Fibroblast of mammary gland (primary cell): Measurements from ENCODE around the gene FAM131B.

Source experiments
- DNase-seq: peaks from one replicate; pipeline ENCODE4 v3.0.0-alpha.2; 2010; ENCODE audit warnings: low read depth
- H3K4me3 ChIP-seq: 2 replicates; pipeline ENCODE4 v1.5.1; 2011; ENCODE audit warnings: low read depth, mild to moderate bottlenecking, low read length, moderate library complexity; ENCODE audit not compliant: control insufficient read depth
- CTCF ChIP-seq: conservative IDR thresholded peaks from 2 replicates; pipeline ENCODE4 v1.5.1; 2011; ENCODE audit warnings: low read depth, low read length, inconsistent platforms; ENCODE audit not compliant: control insufficient read depth, insufficient read depth

FAM131B gene

GRCh38 chr7:143354965-143355364 lies 7.5 kb downstream of the FAM131B start:
- no peak overlapping the region for H3K4me3 ChIP-seq
- TF ChIP-seq CTCF, result no peak
- DNase-seq, result no peak

DNA sequence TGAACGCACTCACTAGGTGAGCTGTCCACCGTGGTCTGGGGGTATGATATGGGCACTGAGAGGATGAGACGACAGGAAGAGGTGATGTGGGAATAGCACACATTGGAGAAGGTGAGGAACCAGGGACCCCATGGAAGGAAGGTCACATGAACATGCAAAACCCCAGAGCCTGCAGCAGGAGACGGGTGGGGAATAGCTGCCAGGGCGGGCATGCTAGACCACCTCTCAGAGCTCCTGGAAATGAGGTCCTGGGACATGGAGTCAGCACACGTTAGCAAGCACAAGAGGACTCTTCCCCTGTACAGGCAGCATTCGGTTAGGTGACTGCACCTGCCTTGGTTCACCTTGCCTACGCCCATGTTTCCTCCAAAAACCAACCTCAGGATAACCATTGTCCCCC lies 8.1 kb downstream of the FAM131B start:
- H3K4me3 ChIP-seq, result no peak overlapping the region
- no peak for DNase-seq
- TF ChIP-seq CTCF, result no peak

DNA sequence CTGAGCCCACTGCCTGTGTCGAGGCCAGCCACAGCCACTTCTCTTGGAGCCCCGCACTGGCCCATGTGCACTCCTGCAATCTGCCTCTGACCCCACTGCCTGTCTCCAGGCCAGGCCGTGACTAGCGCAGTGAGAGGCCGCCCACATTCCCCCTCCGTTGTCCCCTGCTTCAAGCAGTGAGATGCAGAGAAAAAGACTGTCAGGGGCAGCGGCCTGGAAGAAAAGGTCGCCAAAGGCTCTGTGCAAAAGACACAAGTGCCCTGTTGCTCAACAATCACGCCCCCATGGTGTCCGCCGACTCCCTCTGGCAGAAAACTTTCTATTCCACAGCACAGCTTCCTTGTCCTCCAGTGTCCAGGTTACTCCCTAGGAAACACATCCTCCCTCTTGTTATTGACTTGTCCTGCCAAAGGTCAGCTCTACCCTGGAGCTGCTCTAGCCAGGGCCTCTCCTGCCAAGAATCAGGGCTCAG lies 9.9 kb downstream of the FAM131B start:
- H3K4me3 ChIP-seq, result no peak overlapping the region
- no peak for DNase-seq
- no peak for TF ChIP-seq CTCF

DNA sequence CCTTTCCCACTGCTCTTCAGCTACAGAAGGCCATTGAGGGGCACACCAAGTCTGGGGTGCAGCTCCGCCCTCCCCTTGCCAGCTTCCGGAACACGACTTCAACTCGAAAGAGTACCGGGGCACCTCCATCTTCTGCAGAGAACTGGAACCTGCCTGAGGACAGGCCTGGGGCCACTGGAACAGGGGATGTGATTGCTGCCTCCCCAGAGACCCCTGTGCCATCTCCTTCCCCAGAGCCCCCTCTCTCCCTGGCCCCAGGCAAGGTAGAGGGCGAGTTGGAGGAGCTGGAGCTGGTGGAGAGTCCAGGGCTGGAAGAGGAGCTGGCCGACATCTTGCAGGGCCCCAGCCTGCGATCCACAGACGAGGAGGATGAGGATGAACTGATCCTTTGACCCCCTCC lies 10.9 kb downstream of the FAM131B start:
- H3K4me3 ChIP-seq, result no peak overlapping the region
- DNase-seq, result no peak
- TF ChIP-seq CTCF, result no peak

DNA sequence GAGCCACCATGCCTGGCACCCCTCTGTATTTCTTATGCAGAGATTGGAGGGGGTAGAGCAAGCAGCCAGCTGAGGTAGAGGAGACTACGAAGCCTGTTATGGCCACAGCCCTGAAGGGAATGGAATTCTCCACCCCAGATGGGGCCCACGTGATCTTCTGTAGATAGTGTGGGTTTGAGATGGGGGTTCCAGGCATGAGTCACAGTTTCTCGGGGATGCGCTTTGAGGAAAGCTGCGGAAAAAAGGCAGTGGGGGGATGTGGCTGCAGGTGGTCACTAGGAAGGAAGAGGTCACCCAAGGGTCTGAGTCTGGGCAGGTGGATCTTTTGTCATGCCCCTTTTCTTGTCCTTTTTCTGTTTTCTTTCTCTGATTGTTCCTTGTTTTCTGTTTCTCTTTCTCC lies 11.5 kb downstream of the FAM131B start:
- no peak for DNase-seq
- no peak for TF ChIP-seq CTCF
- H3K4me3 ChIP-seq, result no peak overlapping the region

- no peak for TF ChIP-seq CTCF
- DNase-seq, result no peak
- no peak overlapping the region for H3K4me3 ChIP-seq
Measured at GRCh38 chr7:143347950-143348349, 14.6 kb downstream of the FAM131B start.

DNA sequence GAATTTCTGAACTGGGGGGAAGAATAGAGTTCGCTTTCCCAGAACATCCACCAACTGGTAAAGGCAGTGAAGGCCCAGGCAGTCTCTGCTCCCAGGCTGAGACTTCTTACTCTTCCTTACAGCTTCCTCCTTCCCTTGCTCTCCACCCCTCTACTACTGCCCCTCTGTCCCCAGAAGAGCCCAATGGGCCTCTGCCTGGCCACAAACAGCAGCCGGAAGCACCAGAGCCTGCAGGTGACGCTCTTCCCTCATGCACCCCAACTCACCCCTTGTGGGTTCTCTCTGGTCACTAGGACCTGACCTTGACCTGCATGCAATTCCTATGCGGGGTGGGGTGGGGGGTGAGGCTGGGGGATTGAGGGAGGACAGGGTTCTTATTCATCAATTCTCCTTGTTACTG lies 16.5 kb downstream of the FAM131B start:
- H3K4me3 ChIP-seq, result no peak overlapping the region
- TF ChIP-seq CTCF, result no peak
- no peak for DNase-seq
